Astrocyte (in vitro differentiated cells and primary cell): ENCODE results near the gene SETD4. TPM values are rescaled to one million over a fixed set of nuclear protein-coding genes. Genes with fewer than 3 reads are reported as not detected.
A peak's percentile ranks its signal among the peaks of the same experiment; 100 is the strongest.

ENCODE experiments used
- DNase-seq: peaks from one replicate; pipeline ENCODE4 v3.0.0-alpha.2; 2010; ENCODE audit warnings: low read depth
- FAIRE-seq: peaks from 2 replicates; lab custom pipeline; 2011; peaks lifted over from hg19 to GRCh38; lab: Jason Lieb, UNC
- H2AFZ ChIP-seq: 2 replicates; pipeline ENCODE4 v1.6.0; 2012; ENCODE audit warnings: low read depth, low read length, inconsistent platforms
- H3K27ac ChIP-seq: 2 replicates; pipeline ENCODE4 v1.5.1; 2011; ENCODE audit warnings: low read depth, low read length, inconsistent platforms
- H3K27me3 ChIP-seq: 2 replicates; pipeline ENCODE4 v1.6.0; 2011; ENCODE audit warnings: low read length, inconsistent platforms; ENCODE audit not compliant: insufficient read depth
- H3K36me3 ChIP-seq: 2 replicates; pipeline ENCODE4 v1.5.1; 2011; ENCODE audit warnings: low read length, inconsistent platforms; ENCODE audit not compliant: insufficient read depth
- H3K4me1 ChIP-seq: 2 replicates; pipeline ENCODE4 v1.5.1; 2011; ENCODE audit warnings: low read length, inconsistent platforms; ENCODE audit not compliant: insufficient read depth
- H3K4me2 ChIP-seq: 2 replicates; pipeline ENCODE4 v1.6.0; 2012; ENCODE audit warnings: low read length, inconsistent platforms
- H3K4me3 ChIP-seq: 2 replicates; pipeline ENCODE4 v1.5.1; 2011; ENCODE audit warnings: low read depth, mild to moderate bottlenecking, low read length, inconsistent platforms; ENCODE audit not compliant: insufficient read depth
- H3K79me2 ChIP-seq: 2 replicates; pipeline ENCODE4 v1.6.0; 2012; ENCODE audit warnings: mild to moderate bottlenecking, low read length, inconsistent platforms; ENCODE audit not compliant: insufficient read depth
- H3K9ac ChIP-seq: 2 replicates; pipeline ENCODE4 v1.6.0; 2012; ENCODE audit warnings: mild to moderate bottlenecking, low read length, inconsistent platforms
- H3K9me3 ChIP-seq: 2 replicates; pipeline ENCODE4 v1.5.1; 2012; ENCODE audit warnings: low read depth, mild to moderate bottlenecking, low read length, inconsistent platforms; ENCODE audit not compliant: insufficient read depth
- H4K20me1 ChIP-seq: 2 replicates; pipeline ENCODE4 v1.6.0; 2012; ENCODE audit warnings: low read length, inconsistent platforms; ENCODE audit not compliant: insufficient read depth
- H3K27ac Mint-ChIP-seq: one replicate; pipeline ENCODE4 v1.8.0; 2021; ENCODE audit warnings: mild to moderate bottlenecking, mixed read lengths; ENCODE audit not compliant: unreplicated experiment
- H3K27me3 Mint-ChIP-seq: one replicate; pipeline ENCODE4 v1.8.0; 2021; ENCODE audit warnings: low read depth, mixed read lengths; ENCODE audit not compliant: unreplicated experiment
- H3K36me3 Mint-ChIP-seq: one replicate; pipeline ENCODE4 v1.8.0; 2021; ENCODE audit warnings: low read depth, mixed read lengths; ENCODE audit not compliant: unreplicated experiment
- H3K4me1 Mint-ChIP-seq: one replicate; pipeline ENCODE4 v1.8.0; 2021; ENCODE audit warnings: low read depth, mixed read lengths; ENCODE audit not compliant: unreplicated experiment
- H3K4me3 Mint-ChIP-seq: one replicate; pipeline ENCODE4 v1.8.0; 2021; ENCODE audit warnings: mild to moderate bottlenecking, moderate library complexity, mixed read lengths; ENCODE audit not compliant: unreplicated experiment
- H3K9me3 Mint-ChIP-seq: one replicate; pipeline ENCODE4 v1.8.0; 2021; ENCODE audit warnings: mild to moderate bottlenecking, mixed read lengths; ENCODE audit not compliant: unreplicated experiment
- EZH2 ChIP-seq: IDR thresholded peaks from 2 replicates; pipeline ENCODE4 v1.6.1; 2012; ENCODE audit warnings: mild to moderate bottlenecking, low read length, inconsistent platforms; ENCODE audit not compliant: insufficient read depth
- total RNA-seq: library from RNA; stranded (reverse); gene quantifications from 2 replicates; pipeline ENCODE4 v1.2.1, GENCODE V29; 2021
- TF ChIP-seq, protein P1 (sequence below): IDR thresholded peaks from 2 replicates; pipeline ENCODE4 v1.5.1; 2011; ENCODE audit warnings: low read depth, mild to moderate bottlenecking, inconsistent platforms, low read length, moderate library complexity; ENCODE audit not compliant: insufficient read depth

SETD4 gene
- total RNA-seq, 1 donor from 2014 or later = 14.8 TPM

DNA sequence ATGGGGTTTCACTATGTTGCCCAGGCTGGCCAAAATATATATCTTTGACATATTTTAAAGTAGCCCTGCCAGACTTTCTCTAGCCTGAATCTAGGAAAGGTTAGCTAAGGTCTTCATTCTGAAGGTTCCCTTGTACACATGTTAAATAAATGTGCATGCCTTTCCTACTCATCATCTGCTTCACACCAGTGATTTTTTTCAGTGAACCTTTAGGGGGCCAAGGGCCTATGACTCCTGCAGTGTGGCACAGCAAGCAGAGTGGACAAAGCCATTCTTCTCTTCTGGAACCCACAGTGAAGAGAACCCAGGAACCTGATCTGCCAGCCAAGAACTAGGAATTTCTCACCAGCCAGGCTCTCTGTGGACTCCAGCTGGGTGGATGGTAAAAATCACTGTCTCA, 32.4 kb upstream of the SETD4 start:
- Histone ChIP-seq H3K9ac (no peak overlapping the region), H3K9me3 (peaks cover 7% of the 10 kb centered on the region), H3K4me1 (peaks cover 9% of the 10 kb centered on the region), H3K27ac (no peak overlapping the region), H4K20me1 (no peaks in the 10 kb centered on the region), H3K27me3 (no peaks in the 10 kb centered on the region), H3K4me3 (no peak overlapping the region), H3K4me2 (no peak overlapping the region), H2AFZ (no peak overlapping the region), H3K36me3 (no peaks in the 10 kb centered on the region), H3K79me2 (no peaks in the 10 kb centered on the region)
- no peak overlapping the region for H3K4me3 Mint-ChIP-seq
- H3K4me1 Mint-ChIP-seq = peaks cover 8% of the 10 kb centered on the region
- DNase-seq (no peak), FAIRE-seq (no peak)
- TF ChIP-seq EZH2 = no peak
- TF ChIP-seq, protein P1, sequence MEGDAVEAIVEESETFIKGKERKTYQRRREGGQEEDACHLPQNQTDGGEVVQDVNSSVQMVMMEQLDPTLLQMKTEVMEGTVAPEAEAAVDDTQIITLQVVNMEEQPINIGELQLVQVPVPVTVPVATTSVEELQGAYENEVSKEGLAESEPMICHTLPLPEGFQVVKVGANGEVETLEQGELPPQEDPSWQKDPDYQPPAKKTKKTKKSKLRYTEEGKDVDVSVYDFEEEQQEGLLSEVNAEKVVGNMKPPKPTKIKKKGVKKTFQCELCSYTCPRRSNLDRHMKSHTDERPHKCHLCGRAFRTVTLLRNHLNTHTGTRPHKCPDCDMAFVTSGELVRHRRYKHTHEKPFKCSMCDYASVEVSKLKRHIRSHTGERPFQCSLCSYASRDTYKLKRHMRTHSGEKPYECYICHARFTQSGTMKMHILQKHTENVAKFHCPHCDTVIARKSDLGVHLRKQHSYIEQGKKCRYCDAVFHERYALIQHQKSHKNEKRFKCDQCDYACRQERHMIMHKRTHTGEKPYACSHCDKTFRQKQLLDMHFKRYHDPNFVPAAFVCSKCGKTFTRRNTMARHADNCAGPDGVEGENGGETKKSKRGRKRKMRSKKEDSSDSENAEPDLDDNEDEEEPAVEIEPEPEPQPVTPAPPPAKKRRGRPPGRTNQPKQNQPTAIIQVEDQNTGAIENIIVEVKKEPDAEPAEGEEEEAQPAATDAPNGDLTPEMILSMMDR = no peak
- H3K36me3 Mint-ChIP-seq = peaks cover 1% of the 10 kb centered on the region
- H3K27me3 Mint-ChIP-seq = no peaks in the 10 kb centered on the region
- peaks cover 9% of the 10 kb centered on the region for H3K9me3 Mint-ChIP-seq
- no peak overlapping the region for H3K27ac Mint-ChIP-seq

DNA sequence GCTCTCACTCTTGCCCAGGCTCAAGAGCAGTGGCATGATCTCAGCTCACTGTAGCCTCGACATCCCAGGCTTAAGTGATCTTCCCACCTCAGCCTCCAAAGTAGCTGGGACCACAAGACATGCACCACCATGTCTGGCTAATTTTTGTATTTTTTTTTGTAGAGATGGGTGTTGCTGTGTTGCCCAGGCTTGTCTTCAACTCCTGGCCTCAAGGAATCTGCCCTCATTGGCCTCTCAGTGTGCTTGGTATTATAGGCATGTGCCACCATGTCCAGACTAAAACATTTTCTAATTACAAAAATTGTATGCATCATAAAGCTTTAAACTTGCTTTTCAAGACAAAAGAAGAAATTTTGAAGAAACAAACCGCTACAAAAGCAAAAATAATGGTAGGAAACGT, 29.6 kb upstream of the SETD4 start:
- Histone ChIP-seq H3K4me2 (no peak overlapping the region), H3K27me3 (no peaks in the 10 kb centered on the region), H3K9ac (no peak overlapping the region), H3K9me3 (peaks cover 7% of the 10 kb centered on the region), H3K27ac (no peak overlapping the region), H2AFZ (no peak overlapping the region), H3K36me3 (no peaks in the 10 kb centered on the region), H3K79me2 (no peaks in the 10 kb centered on the region), H3K4me3 (no peak overlapping the region), H3K4me1 (peaks cover 6% of the 10 kb centered on the region), H4K20me1 (no peaks in the 10 kb centered on the region)
- Mint-ChIP-seq H3K4me1 (no peaks in the 10 kb centered on the region), H3K27ac (no peak overlapping the region), H3K9me3 (peaks cover 8% of the 10 kb centered on the region), H3K4me3 (no peak overlapping the region), H3K36me3 (peaks cover 1% of the 10 kb centered on the region), H3K27me3 (no peaks in the 10 kb centered on the region)
- DNase-seq (no peak), FAIRE-seq (no peak)
- no peak for TF ChIP-seq EZH2
- TF ChIP-seq, protein P1 = no peak

DNA sequence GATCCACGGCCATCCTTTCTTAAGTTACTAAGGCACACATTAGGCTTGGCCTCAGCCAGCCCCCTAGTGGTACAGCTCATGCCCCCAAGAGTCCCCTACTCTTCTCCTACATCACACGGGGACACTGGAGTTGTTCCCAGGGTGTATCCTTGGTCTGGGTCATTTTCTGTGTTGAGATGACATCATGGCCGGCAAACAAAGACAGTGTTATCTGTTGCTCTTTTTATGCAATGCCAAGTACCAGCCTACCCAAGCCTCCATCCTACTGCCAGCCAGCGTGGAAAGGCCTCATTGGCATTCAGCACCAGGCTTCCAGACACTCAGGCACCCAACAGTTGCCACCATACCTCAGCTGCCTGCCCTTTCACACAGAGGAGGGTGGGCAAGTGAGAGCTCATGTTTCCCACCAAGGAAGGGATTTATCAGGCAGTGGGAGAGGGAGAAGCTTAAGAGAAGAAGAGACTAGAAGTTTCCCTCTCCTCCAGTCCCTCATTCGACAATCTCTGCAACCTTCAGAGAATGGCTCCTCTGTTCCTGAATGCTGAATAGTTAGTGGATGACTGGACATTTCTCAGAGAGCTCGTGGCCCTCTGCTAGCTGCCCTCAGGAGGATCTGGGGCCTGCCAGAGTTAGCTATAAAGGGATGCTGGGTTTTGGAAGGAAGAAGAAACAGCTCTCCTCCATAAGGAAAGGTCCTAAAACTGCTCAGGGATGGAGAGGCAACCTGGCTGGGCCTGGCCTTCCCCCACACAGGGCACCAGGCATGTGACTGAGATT, 27.2 kb upstream of the SETD4 start:
- FAIRE-seq = no peak
- no peak overlapping the region for H3K9ac ChIP-seq
- no peak overlapping the region for H3K4me3 ChIP-seq
- no peaks in the 10 kb centered on the region for H3K9me3 ChIP-seq
- no peak for DNase-seq
- peaks cover 6% of the 10 kb centered on the region for H3K4me1 ChIP-seq
- no peaks in the 10 kb centered on the region for H3K36me3 Mint-ChIP-seq
- H3K27ac ChIP-seq = no peak overlapping the region
- no peaks in the 10 kb centered on the region for H3K4me1 Mint-ChIP-seq
- H3K4me3 Mint-ChIP-seq = no peak overlapping the region
- H3K27me3 ChIP-seq = no peaks in the 10 kb centered on the region
- H3K27me3 Mint-ChIP-seq = no peaks in the 10 kb centered on the region
- H3K4me2 ChIP-seq = no peak overlapping the region
- no peaks in the 10 kb centered on the region for H3K9me3 Mint-ChIP-seq
- H3K36me3 ChIP-seq = no peaks in the 10 kb centered on the region
- TF ChIP-seq, protein P1 = no peak
- no peak for TF ChIP-seq EZH2
- no peak overlapping the region for H3K27ac Mint-ChIP-seq
- H4K20me1 ChIP-seq = no peaks in the 10 kb centered on the region
- H3K79me2 ChIP-seq = no peaks in the 10 kb centered on the region
- peak overlapping the region; percentile 74 for H2AFZ ChIP-seq
